Renal cortex interstitium (tissue), 11 donors: ENCODE data around the gene GOLGA2. TPM values are rescaled to one million over a fixed set of nuclear protein-coding genes. Genes with fewer than 3 reads are reported as not detected.

ENCODE experiments used
- DNase-seq, 11 donors: peaks; one replicate each; pipeline ENCODE4 v3.0.0-alpha.2; 2013; ENCODE audit warnings: low read depth in 9 of 11, low spot score in 4 of 11; ENCODE audit errors: extremely low read depth in 1 of 11
- polyA plus RNA-seq, 3 donors: library from polyadenylated mRNA; unstranded; fragments of 120-200 nt; gene quantifications; one replicate each; pipeline ENCODE4 v1.2.1, GENCODE V29; 2013; ENCODE audit not compliant: insufficient read length in 3 of 3

Gene GOLGA2
- polyA plus RNA-seq, 3 donors, result 72.9 to 115 (median 81.4) TPM

- no peak for DNase-seq
These were observed 23.0 kb upstream of the GOLGA2 start for GRCh38 chr9:128298535-128299482.

- DNase-seq, result no peak
These were observed 21.5 kb upstream of the GOLGA2 start for GRCh38 chr9:128297221-128297773.

GRCh38 chr9:128296340-128297220 is 20.8 kb upstream of the GOLGA2 start:
- no peak for DNase-seq

GRCh38 chr9:128294142-128294541 is 18.3 kb upstream of the GOLGA2 start:
- no peak for DNase-seq

GRCh38 chr9:128293091-128293490 is 17.3 kb upstream of the GOLGA2 start:
- DNase-seq, result no peak

GRCh38 chr9:128292009-128292408 is 16.2 kb upstream of the GOLGA2 start:
- no peak for DNase-seq

GRCh38 chr9:128288273-128289004 is 12.6 kb upstream of the GOLGA2 start:
- no peak for DNase-seq

GRCh38 chr9:128286440-128286839 is 10.6 kb upstream of the GOLGA2 start:
- no peak for DNase-seq

GRCh38 chr9:128285033-128285784 is 9.4 kb upstream of the GOLGA2 start:
- DNase-seq, result no peak

- no peak for DNase-seq
These were observed 6.7 kb upstream of the GOLGA2 start for GRCh38 chr9:128282500-128282899.

GRCh38 chr9:128280084-128280622 is 4.3 kb upstream of the GOLGA2 start:
- no peak for DNase-seq

- peak in 2 of 11 donors; percentile 18 to 21 for DNase-seq
These were observed 3.6 kb upstream of the GOLGA2 start for GRCh38 chr9:128279088-128280073.

- DNase-seq, result peak in 4 of 11 donors; percentile 15 to 40 (median 28)
These were observed 915 bp upstream of the GOLGA2 start for GRCh38 chr9:128276574-128277270.

- peak; percentile 98 to 100 (median 99) for DNase-seq
These were observed 284 bp upstream of the GOLGA2 start, which contains the start of gene SWI5 for GRCh38 chr9:128276008-128276573. Gene SWI5 (plus strand): TSS chr9:128276276.

- no peak for DNase-seq
These were observed 1.6 kb downstream of the GOLGA2 start for GRCh38 chr9:128274245-128274644.

GRCh38 chr9:128271512-128271911 is 4.3 kb downstream of the GOLGA2 start:
- no peak for DNase-seq
